ENCODE data around the gene NHLRC3.
"Not testable (repeated sequence)": the region's sequence is repeated elsewhere in the genome, so short reads cannot be mapped to it uniquely, and the experiment has no call there.

Gene NHLRC3, protein sequence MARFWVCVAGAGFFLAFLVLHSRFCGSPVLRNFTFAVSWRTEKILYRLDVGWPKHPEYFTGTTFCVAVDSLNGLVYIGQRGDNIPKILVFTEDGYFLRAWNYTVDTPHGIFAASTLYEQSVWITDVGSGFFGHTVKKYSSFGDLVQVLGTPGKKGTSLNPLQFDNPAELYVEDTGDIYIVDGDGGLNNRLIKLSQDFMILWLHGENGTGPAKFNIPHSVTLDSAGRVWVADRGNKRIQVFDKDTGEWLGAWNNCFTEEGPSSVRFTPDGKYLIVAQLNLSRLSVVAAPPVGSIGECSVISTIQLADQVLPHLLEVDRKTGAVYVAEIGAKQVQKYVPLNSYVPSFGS

DNA sequence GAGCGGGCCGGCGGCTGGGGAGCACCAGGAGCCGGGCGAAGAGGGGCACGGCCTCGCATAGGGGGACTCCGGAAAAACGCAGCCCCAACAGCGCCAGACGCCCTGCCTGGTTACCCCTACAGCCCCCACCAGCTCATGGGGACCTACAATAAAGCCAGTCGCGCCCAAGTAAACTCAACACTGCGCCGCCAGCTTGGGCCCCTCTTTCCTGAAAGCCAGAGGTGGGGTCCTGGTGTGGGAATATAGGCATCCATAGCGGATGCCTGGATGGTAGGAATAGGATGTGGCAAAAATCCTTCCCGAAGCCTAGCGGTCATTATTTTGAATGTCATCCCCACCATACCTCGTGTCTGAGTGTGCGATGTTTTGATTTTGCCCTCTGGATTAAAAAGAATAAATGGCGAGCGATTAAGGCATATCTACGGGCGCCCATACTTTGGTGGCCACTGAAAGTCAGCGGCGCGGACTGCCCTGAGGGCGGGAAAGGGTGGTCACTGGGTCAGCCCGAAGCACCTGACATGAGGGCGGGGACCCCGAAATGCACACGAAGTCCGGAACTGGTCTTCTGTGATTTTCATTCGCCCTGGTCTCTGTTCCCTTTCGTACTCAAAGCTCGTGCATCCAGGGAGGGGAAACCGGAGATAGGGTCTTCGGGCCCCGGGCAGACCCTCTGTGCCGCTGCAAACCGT, at the start of gene NHLRC3, which contains the start of gene PROSER1:
TSS of gene NHLRC3 (plus strand) at position 577 of the 689 bp plus-strand sequence. CDS start 184 bp downstream, outside the sequence.
TSS of gene PROSER1 (minus strand) at position 210 of the 689 bp plus-strand sequence. CDS start 847 bp downstream, outside the sequence.
- DNase-seq: peak; percentile 70

DNA sequence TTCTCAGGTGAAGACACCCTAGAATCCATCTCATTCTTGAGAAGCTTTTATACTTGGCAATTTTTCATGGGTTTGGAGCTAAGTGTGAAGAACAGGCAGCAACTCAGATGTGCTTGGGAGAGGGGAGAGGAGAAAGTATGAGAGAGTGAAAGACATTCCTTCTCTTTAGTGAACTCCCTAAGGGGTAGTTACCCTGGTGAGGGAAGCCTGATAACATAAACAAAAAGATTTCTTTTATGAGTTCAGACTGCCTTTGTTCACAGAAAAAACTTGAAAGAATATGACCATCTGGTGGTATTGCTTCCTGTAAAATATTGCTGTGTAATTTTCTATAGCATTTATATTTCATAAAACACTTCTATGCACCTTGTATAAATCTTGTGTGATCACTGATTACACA, 47.6 kb upstream of the NHLRC3 start, which contains the start of gene STOML3:
TSS of gene STOML3 (minus strand) at position 139 of the 400 bp plus-strand sequence. CDS start at position 29, 110 bp downstream.
- DNase-seq: no peak

DNA sequence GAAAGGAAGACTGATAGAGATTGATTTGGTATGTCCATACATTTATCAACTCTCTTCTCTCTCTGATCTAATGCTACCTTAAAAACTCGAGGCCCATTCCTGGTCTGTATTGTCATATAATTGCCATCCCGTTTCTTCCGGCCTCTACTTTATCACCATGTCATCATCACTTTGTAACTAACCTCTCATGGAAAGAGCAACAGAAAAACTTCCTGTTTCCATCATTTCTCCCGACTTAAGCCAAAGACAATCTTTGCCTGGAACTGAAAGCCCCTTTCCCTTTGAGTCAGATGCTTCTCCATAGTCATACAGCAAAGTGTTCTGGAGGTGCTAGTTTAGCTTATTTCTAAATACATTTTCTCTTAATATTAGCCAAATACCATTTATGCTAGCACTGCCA, 44.9 kb upstream of the NHLRC3 start:
- no peak for DNase-seq

DNA sequence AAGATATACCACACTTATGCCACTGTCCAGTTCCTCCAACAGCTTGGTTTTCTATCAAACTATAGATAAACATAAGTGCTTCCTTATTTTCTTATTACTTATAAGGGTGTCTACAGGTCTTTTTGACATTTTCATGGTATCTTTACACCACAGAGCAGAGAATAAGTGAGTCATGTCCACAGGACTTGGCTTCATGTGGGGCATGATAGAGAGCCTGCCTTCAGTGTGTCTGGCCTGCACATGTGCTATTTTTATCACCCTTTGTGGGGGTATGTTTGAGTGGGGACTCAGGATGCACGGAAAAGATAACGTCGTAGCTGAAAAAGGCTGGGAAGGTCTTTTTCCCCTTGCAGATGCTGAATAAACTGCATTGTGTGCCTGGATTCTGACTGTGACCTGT, 39.5 kb upstream of the NHLRC3 start:
- DNase-seq: no peak

DNA sequence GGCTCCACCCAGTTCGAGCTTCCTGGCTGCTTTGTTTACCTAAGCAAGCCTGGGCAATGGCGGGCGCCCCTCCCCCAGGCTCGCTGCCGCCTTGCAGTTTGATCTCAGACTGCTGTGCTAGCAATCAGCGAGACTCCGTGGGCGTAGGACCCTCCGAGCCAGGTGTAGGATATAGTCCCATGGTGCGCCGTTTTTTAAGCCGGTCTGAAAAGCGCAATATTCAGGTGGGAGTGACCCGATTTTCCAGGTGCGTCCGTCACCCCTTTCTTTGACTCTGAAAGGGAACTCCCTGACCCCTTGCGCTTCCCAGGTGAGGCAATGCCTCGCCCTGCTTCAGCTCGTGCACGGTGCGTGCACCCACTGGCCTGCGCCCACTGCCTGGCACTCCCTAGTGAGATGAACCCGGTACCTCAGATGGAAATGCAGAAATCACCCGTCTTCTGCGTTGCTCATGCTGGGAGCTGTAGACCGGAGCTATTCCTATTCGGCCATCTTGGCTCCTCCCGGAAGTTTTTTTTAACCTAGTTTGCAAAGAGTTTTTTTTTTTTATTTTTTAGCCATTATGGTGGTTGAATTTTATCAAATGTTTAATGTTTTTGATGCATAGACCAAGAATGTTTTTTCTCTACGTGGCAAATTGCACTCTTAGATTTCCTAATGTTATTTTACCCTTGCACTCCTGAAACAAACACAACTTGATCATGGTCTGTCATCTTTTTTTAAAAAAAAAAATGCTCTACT, 31.7 kb upstream of the NHLRC3 start:
- not testable (repeated sequence) for DNase-seq

DNA sequence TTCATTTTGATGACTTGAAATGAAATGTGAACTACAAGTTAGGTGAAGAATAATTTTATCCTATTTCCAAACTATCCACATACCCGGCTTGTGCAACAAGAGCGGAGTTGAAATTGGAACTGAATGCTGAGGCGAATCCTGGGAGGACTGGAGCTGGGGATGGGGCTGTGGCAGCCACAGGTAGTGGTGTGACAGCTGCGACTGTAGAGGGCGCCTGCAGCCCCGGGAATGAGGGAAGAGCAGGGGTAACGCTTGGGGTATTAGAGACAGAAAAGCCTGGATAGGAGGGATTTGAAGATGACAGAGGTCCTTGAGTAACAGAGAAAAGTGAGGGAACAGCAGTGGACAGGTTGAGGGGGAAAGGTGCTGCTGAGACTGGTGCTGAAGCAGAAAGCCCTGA, 25.6 kb upstream of the NHLRC3 start:
- no peak for DNase-seq

DNA sequence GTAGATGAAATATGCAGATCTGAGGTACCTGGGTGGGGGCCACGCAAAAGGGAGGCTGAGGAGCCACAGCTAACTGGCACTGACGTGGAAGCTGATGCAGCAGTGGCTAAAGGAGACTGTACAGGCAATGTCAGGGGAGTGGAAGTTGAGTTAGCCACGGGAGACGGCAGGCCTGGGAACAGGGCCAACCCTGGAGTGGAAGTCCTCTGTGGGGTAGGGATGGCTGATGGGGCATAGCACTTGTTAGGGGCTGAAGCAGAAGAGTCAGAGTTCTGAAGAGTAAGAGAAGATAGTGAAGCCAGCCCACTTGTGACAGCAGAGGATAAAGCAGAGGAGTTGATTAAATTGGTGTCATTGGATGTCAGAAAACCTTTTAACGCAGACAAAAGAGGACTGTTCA, 24.8 kb upstream of the NHLRC3 start:
- no peak for DNase-seq

DNA sequence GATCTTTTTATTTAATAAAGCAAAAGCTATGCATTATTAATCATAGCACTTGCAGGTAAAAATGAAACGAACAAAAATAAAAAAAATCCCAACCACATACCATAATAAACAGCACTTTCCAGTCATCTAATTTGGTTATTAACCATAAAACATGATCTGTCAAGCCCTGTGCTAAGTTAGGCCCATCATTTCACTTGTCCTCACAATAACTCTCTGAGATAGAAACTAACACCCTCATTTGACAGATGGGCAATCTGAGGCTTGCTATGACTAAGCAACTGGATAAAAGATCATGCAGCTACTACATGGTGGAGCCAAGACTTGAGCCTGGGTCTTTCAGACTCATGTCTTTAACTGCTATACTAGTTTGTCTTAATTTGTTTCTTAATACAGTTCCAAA, 22.2 kb upstream of the NHLRC3 start:
- DNase-seq: no peak

DNA sequence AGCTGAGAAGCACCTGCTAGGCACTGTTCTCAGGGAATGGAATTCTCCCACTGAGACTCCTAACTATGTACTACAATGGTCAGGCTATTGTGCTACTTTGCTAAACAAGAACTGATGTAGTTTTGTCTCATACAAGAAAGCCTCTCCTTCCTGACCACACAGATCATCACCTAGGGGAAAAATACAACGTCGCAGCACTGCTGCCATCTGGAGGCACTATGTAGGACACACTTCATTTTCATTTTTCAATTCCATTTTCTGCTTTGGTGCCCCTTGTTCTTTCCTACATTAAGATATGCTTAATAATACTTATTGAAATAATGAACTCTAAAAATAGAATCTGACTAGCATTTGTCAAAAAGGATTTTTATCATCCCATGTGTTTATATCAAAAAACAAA, 21.5 kb upstream of the NHLRC3 start:
- DNase-seq: no peak

DNA sequence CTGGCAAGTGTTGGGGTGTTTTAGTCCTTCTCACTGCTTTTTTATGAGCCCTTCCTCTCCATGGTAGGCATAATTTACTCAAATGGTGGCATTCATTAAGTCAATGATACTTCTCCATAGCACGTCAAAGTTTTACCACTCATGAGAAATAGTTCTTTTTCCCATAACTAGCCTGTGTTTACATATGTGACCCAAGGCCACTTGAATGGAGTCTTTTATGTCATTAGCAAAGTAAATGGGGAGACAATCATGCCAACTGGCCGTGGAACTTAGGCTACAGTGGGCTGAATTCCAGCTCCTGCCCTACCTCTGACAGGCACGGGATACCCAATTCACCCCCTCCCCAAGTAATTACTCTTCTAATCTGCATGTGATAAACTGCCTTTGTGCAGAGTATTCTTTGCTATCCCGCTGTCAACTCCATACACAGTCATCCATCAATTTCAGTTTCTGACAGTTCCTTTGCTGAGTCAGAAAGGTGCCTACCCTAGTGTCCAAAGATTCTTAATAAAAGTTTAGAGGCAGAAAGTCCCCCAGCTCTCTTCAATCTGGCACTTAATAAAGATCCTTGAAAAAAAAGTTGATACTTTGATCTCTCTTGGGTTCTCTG, 17.3 kb upstream of the NHLRC3 start:
- DNase-seq: no peak

DNA sequence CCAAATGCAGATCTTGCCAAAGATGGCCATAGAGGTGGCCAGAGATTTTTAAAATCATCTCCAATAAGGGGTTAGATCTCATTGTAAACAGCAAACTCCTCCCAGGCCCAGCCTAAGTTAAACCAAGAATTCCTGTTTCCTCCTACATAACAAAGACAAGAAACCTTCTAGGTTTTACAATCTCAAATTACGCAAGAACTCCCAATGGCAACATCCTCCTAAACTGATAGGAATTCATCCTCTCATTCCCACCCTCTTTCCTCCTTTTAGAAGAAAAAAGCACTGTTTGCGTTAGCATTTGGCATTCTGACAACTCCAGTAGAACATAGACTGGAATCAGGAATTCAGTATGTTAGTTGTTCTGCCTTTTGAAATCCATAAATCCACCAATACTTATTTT, 14.9 kb upstream of the NHLRC3 start:
- no peak for DNase-seq

DNA sequence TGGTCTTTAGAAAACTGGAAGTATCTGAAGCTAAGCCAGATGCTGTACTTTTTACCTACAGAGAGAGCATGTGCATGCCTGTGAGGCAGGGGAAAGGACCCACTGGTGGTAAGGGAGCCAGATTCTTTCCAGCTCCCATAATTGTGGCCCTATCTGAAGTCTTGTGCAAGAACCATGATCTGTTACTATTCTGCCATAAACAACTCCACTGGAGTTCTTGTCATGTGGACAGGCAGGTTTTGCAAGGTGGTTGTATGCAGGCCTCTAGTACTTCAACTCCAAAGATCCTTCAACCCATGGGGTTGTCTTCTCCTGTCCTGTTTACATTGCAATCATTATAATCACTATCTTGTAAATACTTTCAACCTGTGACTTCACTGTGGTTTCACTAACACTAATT, 14.5 kb upstream of the NHLRC3 start:
- DNase-seq: no peak

DNA sequence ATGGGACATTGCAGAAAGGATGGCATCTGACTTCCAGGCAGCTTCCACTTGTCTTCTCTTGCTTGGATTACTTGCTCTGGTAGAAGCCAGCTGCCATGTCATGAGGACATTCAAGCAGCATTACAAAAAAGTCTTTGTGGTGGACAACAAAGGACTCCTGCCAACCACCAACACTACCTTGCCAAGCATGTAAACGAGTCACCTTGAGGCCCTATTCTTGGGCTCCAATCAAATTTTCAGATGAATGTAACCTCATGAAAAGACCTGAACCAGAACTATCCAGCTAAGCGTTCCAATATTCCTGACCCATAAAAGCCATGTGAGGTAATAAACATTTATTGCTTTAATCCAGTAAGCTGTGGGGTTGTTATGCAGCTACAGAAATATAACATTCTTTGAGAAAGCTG, 12.8 kb upstream of the NHLRC3 start:
- no peak for DNase-seq

DNA sequence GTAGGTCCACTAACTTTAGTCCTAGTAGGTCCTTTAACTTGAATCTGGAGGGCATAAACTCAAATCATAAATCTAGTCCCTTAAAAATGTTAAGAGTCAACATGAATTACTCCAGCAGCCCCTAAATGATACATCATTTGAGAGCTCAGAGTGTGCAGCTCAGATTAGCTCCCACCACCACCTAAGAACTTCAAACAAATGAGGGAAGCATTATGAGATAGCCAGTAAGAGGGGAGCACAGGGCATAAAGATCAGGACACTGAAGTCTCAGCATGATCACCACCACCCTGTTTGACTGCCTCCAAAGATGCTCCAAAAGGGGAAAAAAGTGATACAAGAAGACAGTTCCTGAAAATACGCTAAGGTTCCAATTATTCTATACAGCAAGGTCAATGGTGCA, 6.1 kb upstream of the NHLRC3 start:
- DNase-seq: no peak

DNA sequence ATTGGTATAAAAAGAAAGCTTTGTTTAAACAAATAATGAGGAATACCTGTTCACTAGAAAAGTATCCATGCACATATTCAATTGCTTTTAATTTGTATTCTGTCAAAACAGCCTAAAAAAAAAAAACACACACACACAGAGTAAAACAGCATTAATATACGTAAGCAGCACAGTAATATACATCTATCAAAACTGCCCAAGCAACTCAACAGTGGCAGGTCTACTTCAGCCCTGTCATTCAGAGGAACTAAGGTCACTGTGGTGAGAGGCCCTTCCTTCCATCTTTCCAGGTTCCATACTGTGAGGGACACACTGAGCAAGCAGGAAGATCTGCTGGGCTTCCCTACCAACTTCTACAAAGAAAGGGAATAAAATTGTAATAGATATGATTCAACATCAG, 4.2 kb upstream of the NHLRC3 start:
- no peak for DNase-seq

DNA sequence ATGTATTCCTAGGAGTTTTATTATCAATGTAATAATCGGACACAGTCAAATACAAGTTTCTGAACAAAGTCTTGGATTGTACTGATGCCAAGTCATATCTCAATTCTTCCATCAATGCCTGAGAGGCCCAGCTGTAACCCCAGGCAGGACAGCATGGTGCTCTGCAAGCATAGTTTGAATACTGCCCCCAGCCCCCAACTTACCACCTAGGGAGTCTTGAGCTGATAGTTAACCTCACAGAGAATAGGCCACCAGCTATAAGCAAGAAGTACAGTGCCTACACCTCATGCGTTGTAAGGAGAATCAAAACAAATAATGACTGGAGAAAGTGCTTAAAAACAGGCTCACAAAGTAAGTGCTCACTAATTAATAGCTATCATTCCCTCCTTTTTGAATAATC, 3.1 kb upstream of the NHLRC3 start:
- DNase-seq: no peak

DNA sequence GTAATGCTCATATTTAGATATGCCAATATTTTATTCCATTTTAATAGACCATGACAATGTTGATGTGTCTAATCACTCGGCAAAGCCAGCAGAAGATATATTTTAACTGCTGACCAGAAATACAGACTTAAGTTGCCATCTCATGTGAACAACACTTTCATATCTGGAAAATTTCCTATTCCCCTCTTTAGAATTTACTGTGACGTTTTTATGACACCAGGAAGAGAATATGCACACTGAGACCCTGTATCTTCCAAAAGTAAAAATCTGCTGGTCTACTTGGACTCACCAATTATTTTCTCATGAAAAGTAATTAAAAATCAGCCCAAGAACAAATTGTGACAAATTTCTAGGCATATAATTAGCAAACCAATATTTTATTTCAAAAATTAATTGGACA, 2.5 kb upstream of the NHLRC3 start:
- DNase-seq: no peak

DNA sequence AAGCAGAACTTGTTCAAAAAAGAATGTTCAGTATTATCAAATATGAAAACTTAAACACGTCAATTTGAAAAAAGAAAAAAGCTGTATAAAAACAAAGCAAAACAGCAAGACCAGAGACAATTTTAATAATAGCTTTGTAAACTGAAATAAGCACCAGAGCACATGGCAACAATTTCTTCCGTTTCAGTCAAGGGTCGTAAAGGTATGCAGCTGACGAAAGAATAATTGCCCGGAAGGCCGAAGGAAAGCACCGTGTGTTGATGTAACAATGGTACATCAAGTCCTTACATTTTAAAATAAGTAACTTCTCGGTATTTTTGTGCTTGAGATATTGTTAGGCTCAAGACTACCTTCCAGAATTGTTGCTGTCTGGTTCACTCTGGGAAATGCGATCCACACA, 2.0 kb upstream of the NHLRC3 start:
- no peak for DNase-seq

DNA sequence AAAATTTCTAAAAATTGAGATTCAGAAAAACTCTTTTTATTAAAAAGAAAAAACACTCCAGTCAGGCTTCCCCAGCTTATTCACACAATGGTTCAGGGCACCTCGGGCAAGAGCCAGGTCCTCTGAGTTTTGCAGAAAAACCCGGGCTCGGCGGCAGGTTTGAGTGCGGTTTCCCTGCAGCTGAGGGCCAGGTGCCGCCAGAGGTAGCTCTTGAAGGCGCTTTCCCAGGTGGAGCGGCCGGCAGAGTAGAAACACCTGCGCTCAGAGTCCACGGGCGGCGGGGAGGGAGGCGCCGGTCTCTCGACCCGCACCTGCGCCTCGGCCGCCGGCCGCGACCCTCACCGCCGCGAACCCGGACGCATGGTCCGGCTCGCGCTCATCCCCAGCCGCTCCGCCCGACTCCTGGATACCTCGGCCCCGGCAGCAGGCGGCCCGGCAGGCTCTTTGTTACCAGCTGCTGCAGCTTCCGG, 811 bp upstream of the NHLRC3 start:
- DNase-seq: no peak

DNA sequence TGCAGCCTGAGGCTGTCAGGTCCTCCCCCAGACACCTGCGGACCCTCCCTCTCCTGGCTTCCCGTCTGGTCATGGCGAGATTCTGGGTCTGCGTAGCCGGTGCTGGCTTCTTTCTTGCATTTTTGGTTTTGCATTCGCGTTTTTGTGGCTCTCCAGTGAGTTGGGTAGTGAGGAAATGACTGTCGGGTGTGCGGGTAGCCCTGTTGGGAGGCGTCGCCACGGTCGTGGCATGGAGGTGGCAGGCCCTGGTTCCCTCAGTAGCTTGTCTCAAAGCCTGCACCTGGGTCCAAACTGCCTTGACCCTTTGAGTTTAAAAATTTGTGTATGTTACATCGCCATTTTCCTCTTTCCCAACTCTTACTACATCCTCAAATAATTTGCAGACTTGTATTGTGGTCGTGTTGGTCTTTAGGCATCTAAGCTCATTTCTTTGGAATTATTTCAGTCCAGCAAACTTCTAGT, 344 bp downstream of the NHLRC3 start:
- no peak for DNase-seq

DNA sequence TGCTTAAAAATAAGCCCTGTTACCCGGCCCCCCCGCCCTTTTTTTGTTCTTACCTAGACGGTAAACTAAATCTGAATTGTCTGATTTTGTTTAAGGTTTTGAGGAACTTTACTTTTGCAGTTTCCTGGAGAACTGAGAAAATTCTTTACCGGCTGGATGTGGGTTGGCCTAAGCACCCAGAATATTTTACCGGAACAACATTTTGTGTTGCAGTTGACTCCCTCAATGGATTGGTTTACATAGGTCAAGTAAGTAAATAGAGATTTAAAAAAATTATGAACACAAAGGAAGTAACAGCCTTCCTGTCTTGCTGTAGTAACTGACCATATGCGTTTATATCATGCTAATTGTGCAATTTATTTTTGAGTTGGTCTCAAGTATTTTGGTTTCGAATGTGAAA, 785 bp downstream of the NHLRC3 start:
- no peak for DNase-seq

DNA sequence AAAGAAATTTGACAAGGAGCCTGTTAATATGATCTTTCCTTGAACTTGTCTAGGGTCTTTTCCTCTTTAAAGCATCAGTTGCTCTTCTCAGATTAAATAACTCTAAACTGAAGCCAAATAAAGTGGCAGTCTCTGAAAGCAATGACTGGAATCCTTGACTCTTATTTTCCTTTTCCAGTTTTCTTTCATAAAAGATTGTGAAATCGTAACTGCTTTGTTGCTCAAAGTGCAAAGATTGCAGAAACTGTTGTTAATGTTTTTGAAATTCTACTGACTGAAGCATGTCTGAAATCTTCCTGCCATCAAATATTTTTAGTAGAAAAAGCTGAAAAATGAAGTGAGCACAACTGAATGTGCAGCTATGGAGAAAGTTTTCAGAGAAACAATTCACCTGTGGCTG, 1.9 kb downstream of the NHLRC3 start:
- DNase-seq: no peak

DNA sequence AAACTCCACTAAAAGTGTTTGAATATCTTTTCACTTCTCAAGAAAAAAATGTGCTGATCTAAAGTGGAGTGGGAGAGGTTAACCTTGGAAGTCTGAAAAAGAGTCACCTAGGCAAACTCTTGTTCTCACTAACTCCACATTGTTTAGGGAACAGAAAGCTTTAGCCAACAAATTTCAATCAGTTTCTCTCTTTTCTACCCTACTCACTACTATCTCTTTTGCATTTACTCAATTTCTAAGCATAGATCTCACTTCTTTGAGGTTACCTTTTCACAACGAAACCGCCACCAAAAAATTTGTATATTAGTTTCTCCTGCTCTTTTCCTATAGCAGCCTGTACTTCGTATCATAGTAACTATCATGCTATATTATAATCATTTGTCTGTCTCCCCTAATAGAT, 6.3 kb downstream of the NHLRC3 start:
- no peak for DNase-seq

All from amniotic stem cell (primary cell).